GM10847 (cell line): ENCODE measurements around the gene XIRP2.

Experiments used
- POLR2A ChIP-seq: IDR thresholded peaks from 2 replicates; pipeline ENCODE4 v1.6.1; 2011; ENCODE audit not compliant: insufficient read length; ENCODE audit errors: extremely low read depth

The XIRP2 gene

GRCh38 chr2:167186465-167186864 is 298.2 kb downstream of the XIRP2 start:
- TF ChIP-seq POLR2A = no peak

- no peak for TF ChIP-seq POLR2A
These were observed 298.9 kb downstream of the XIRP2 start for GRCh38 chr2:167187049-167187727.

GRCh38 chr2:167187978-167188967 is 300.0 kb downstream of the XIRP2 start:
- TF ChIP-seq POLR2A = no peak

GRCh38 chr2:167190053-167190452 is 301.8 kb downstream of the XIRP2 start:
- no peak for TF ChIP-seq POLR2A

GRCh38 chr2:167191588-167191987 is 303.3 kb downstream of the XIRP2 start:
- no peak for TF ChIP-seq POLR2A

- no peak for TF ChIP-seq POLR2A
These were observed 304.6 kb downstream of the XIRP2 start for GRCh38 chr2:167192833-167193232.

GRCh38 chr2:167196461-167197252 is 308.4 kb downstream of the XIRP2 start:
- no peak for TF ChIP-seq POLR2A

GRCh38 chr2:167198009-167198408 is 309.7 kb downstream of the XIRP2 start:
- TF ChIP-seq POLR2A = no peak

- TF ChIP-seq POLR2A = no peak
These were observed 310.3 kb downstream of the XIRP2 start for GRCh38 chr2:167198576-167198975.

- no peak for TF ChIP-seq POLR2A
These were observed 311.7 kb downstream of the XIRP2 start for GRCh38 chr2:167200019-167200418.

GRCh38 chr2:167209784-167210183 is 321.5 kb downstream of the XIRP2 start:
- no peak for TF ChIP-seq POLR2A

GRCh38 chr2:167212014-167212648 is 323.9 kb downstream of the XIRP2 start:
- no peak for TF ChIP-seq POLR2A

GRCh38 chr2:167215595-167215994 is 327.3 kb downstream of the XIRP2 start:
- TF ChIP-seq POLR2A = no peak

- TF ChIP-seq POLR2A = no peak
These were observed 349.2 kb downstream of the XIRP2 start for GRCh38 chr2:167237478-167237877.

GRCh38 chr2:167240671-167241070 is 352.4 kb downstream of the XIRP2 start:
- no peak for TF ChIP-seq POLR2A

- TF ChIP-seq POLR2A = no peak
These were observed 360.9 kb downstream of the XIRP2 start for GRCh38 chr2:167249197-167249596.

GRCh38 chr2:167253025-167253424 is 364.7 kb downstream of the XIRP2 start:
- TF ChIP-seq POLR2A = no peak
